Lung (tissue), 12 donors: Measurements from ENCODE around the gene FOXP1. TPM values are rescaled to one million over a fixed set of nuclear protein-coding genes. Genes with fewer than 3 reads are reported as not detected.
"Not testable (repeated sequence)": the region's sequence is repeated elsewhere in the genome, so short reads cannot be mapped to it uniquely, and the experiment has no call there.

Experiments
- ATAC-seq: fragments of 200-7000 bp; cut with Tn5 transposase; one replicate; pipeline ENCODE4 v1.9.1; 2020; ENCODE audit warnings: moderate number of reproducible peaks; ENCODE audit not compliant: insufficient read depth, low FRiP score
- DNase-seq, 3 donors: peaks; one replicate each; pipeline ENCODE4 v3.0.0-alpha.2; 2013 to 2017
- H3K27ac ChIP-seq, 2 donors: one replicate each; pipeline ENCODE4 v1.5.1; 2013; ENCODE audit warnings: mild to moderate bottlenecking in 2 of 2, moderate library complexity in 2 of 2, control low read depth in 1 of 2, inconsistent platforms in 1 of 2, low read depth in 1 of 2, low read length in 1 of 2
- H3K27me3 ChIP-seq, 3 donors: one replicate each; pipeline ENCODE4 v1.5.1; 2013; ENCODE audit warnings: low read length in 2 of 3; ENCODE audit not compliant: control insufficient read depth in 3 of 3, insufficient read depth in 3 of 3
- H3K36me3 ChIP-seq, 4 donors: one replicate each; pipeline ENCODE4 v1.5.1; 2013; ENCODE audit warnings: low read length in 4 of 4, mild to moderate bottlenecking in 1 of 4, moderate library complexity in 1 of 4; ENCODE audit not compliant: control insufficient read depth in 4 of 4, insufficient read depth in 4 of 4
- H3K4me1 ChIP-seq, 5 donors: one replicate each; pipeline ENCODE4 v1.5.1; 2013; ENCODE audit warnings: low read length in 5 of 5, mild to moderate bottlenecking in 2 of 5, moderate library complexity in 1 of 5; ENCODE audit not compliant: control insufficient read depth in 5 of 5, insufficient read depth in 5 of 5
- H3K4me3 ChIP-seq: one replicate; pipeline ENCODE4 v1.5.1; 2013; ENCODE audit warnings: mild to moderate bottlenecking, control low read depth, moderate library complexity
- H3K9ac ChIP-seq, 2 donors: one replicate each; pipeline ENCODE4 v1.5.1; 2013; ENCODE audit warnings: low read length in 2 of 2, control low read depth in 1 of 2; ENCODE audit not compliant: insufficient read depth in 1 of 2
- H3K9me3 ChIP-seq, 4 donors: one replicate each; pipeline ENCODE4 v1.5.1; 2013; ENCODE audit warnings: low read length in 3 of 4, mild to moderate bottlenecking in 1 of 4, moderate library complexity in 1 of 4; ENCODE audit not compliant: control insufficient read depth in 4 of 4, insufficient read depth in 3 of 4
- CTCF ChIP-seq: IDR thresholded peaks from 2 replicates; pipeline ENCODE4 v1.5.1; 2012; ENCODE audit warnings: mild to moderate bottlenecking; ENCODE audit errors: control extremely low read depth, extremely low read depth
- WGBS, 2 donors: extraction: QIAGEN DNeasy Blood & Tissue Kit; methylation state at CpG; one replicate each; pipeline ENCODE4 v1.1.7; 2013; 5-methylcytosine and 5-hydroxymethylcytosine counted together
- polyA plus RNA-seq, 2 donors: library from polyadenylated mRNA; stranded (reverse); fragments of 200-250 nt; gene quantifications; one replicate each; pipeline ENCODE4 v1.2.1, GENCODE V29; 2013
- total RNA-seq, 2 donors: library from RNA; depleted of rRNA in 1 of 2; stranded (reverse); fragments of >200 nt in 1 of 2; gene quantifications; one replicate each; pipeline ENCODE4 v1.2.1, GENCODE V29; 2014 to 2021
- donor health status: control.
- donor health status: control.
- donor health status: Bipolar disorder and iron deficiency.
- donor health status: healthy.
- donor health status: DM: yes; HTN: yes; CAD: no.

Gene FOXP1
- total and polyA plus RNA-seq, 4 donors: 13.8 to 287 (median 73.9) TPM

GRCh38 chr3:70977712-70978111, 605.8 kb downstream of the FOXP1 start:
- Histone ChIP-seq H3K27ac (no peak overlapping the region), H3K4me3 (no peak overlapping the region), H3K4me1 (peaks cover 0 to 22% (median 10%) of the 10 kb centered on the region in 5 donors), H3K9me3 (no peaks in the 10 kb centered on the region), H3K9ac (no peak overlapping the region), H3K27me3 (no peaks in the 10 kb centered on the region), H3K36me3 (peaks cover 10 to 41% (median 21%) of the 10 kb centered on the region in 4 donors)
- DNase-seq (no peak), ATAC-seq (no peak)
- no peak for TF ChIP-seq CTCF
- 96% methylated on average over 13 of the region's 13 CpGs for WGBS, 2 donors

GRCh38 chr3:70975981-70976380, 607.5 kb downstream of the FOXP1 start:
- H3K4me1 ChIP-seq, H3K27ac ChIP-seq, H3K27me3 ChIP-seq, DNase-seq, H3K9ac ChIP-seq, H3K4me3 ChIP-seq, ATAC-seq, H3K9me3 ChIP-seq: not testable (repeated sequence)
- peaks cover 10 to 44% (median 25%) of the 10 kb centered on the region in 4 donors for H3K36me3 ChIP-seq
- 87 to 98% methylated on average over 5 of the region's 5 CpGs for WGBS, 2 donors

- no peak overlapping the region for H3K27ac ChIP-seq
- DNase-seq: peak in 2 of 3 donors; percentile 29 to 55
- H3K9ac ChIP-seq: no peak overlapping the region
- TF ChIP-seq CTCF: no peak
- no peak overlapping the region for H3K4me3 ChIP-seq
- H3K4me1 ChIP-seq: peaks cover 0 to 3% (median 0%) of the 10 kb centered on the region in 5 donors
- WGBS, 2 donors: 75 to 76% methylated on average over 5 of the region's 5 CpGs
- H3K36me3 ChIP-seq: peaks cover 14 to 46% (median 29%) of the 10 kb centered on the region in 4 donors
- ATAC-seq: no peak
- H3K27me3 ChIP-seq: no peaks in the 10 kb centered on the region
- H3K9me3 ChIP-seq: no peaks in the 10 kb centered on the region
Observed at GRCh38 chr3:70974747-70975146, 608.8 kb downstream of the FOXP1 start.

- Histone ChIP-seq H3K4me1 (peaks cover 0 to 3% (median 0%) of the 10 kb centered on the region in 5 donors), H3K27me3 (no peaks in the 10 kb centered on the region), H3K4me3 (no peak overlapping the region), H3K36me3 (peaks cover 18 to 55% (median 32%) of the 10 kb centered on the region in 4 donors), H3K27ac (no peak overlapping the region), H3K9ac (no peak overlapping the region), H3K9me3 (no peaks in the 10 kb centered on the region)
- TF ChIP-seq CTCF: no peak
- DNase-seq (no peak), ATAC-seq (peak; percentile 65)
- 65 to 76% methylated on average over 6 of the region's 6 CpGs for WGBS, 2 donors
Observed at GRCh38 chr3:70973558-70973957, 610.0 kb downstream of the FOXP1 start.
